ENCODE measurements around the gene C10orf105.
A peak's percentile ranks its signal among the peaks of the same experiment; 100 is the strongest.

C10orf105 gene

GRCh38 chr10:71715860-71716259 lies 3.7 kb downstream of the C10orf105 start:
- DNase-seq = no peak

DNA sequence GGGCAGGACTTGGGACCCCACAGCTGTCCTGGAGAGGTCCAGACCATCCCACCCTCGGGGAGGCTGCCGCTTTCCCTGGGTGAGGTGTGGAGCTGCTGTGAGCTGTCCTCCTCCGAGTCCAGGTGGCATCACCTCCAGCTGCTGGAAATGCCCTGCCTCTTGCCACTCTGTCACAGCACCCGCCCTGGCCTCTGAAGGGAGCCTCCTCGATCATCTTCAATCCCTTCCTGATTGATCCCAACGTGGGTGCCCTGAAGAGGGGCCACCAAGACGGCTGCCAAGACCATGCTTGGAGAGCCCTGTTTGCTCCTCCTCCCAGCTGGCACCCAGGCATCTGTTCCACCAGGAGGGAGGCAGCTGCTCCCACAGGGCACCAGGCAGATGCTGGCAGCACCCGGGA lies 4.6 kb downstream of the C10orf105 start:
- no peak for DNase-seq

DNA sequence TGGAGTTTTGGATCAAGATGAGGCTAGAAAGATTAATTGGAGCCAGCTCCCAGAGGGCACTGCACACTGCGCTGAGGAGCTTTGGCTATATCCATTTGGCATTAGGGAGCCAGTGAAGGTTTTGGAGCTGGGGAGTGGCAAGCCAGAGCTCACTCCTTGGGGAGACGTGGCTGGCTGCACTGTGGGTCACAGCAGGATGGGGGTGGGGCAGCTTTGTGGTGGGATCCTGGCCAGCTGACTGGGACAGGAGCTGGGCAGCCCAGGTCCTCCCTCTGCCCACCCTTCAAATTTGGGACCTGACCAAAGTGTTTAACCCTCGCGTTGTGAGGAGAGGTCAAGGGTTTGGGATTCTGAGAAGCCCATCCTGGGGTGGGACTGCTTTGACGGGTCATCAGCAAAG lies 5.0 kb downstream of the C10orf105 start:
- DNase-seq = no peak

DNA sequence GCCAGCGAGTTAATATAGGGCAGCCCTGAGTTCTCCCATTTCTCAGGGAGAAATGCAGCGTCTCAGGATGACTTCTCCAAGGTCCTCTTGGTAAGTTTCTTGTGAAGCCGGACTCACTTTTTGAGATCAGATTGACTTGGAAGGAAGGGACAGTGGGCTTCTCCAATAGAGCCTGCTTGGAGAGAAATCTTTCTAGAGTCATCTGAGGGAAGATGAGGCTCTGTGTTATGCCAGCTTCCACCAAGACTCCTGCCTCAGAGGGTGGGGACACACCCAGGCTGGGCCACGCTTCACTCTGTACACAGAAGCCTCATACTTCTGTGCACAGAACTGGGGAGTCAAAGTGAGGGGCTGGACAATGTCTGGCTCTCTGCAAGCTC lies 5.6 kb downstream of the C10orf105 start:
- no peak for DNase-seq

- no peak for DNase-seq
These were observed 6.2 kb downstream of the C10orf105 start for GRCh38 chr10:71713135-71714030.

- DNase-seq = peak; percentile 84
These were observed 6.9 kb downstream of the C10orf105 start for GRCh38 chr10:71712572-71713134.

- no peak for DNase-seq
These were observed 7.4 kb downstream of the C10orf105 start for GRCh38 chr10:71712170-71712569.

DNA sequence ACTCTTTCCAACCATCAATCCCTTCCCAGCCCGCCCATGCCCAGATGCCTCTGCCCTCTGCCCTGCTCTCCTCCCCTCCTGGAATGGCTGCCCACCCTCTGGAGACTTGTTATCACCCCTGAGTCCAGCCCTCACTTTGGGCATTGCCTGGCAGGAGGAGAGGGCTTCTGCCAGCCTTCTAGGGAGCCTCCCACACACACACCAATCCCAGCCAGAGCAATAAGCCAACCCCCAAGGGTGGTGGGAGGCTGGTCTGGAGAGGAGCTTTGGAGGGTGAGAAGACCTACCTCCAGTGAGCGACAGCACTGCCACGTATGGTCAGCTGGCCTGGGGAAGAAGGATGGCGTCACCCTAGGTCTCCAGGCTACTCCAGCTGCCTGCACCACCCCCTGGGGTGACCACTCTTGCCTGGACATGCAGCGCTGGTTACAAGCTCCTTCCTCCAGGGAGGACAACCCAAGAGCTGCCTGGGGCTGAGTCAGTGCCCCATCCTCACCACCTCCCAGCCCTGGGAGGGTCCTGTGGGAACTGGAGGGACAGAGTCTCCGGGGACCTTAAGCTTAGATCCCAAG lies 8.4 kb downstream of the C10orf105 start:
- no peak for DNase-seq

- no peak for DNase-seq
These were observed 9.1 kb downstream of the C10orf105 start for GRCh38 chr10:71710519-71710918.

GRCh38 chr10:71708897-71709882 lies 10.4 kb downstream of the C10orf105 start:
- no peak for DNase-seq

DNA sequence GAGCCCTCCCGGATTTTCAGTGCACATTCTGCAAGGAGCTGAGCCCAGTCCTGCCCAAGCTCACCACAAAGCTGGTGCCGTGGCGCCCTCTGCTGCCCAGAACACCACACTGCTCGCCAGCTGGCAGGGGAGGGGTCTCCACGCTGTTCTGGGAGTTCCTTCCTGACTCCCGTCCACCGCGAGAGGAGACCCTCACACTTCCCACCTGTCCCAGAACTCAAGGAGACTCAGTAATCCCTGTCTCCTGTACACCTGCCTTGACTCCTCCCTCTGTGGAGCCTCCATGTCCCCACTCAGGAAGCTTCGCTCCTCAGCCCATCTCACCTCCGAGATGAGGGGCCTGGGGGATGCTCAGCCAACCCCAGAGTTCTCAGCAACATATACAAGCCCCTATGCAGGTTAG lies 11.3 kb downstream of the C10orf105 start:
- peak; percentile 91 for DNase-seq

GRCh38 chr10:71707240-71707789 lies 12.3 kb downstream of the C10orf105 start:
- DNase-seq = no peak

- no peak for DNase-seq
These were observed 13.1 kb downstream of the C10orf105 start for GRCh38 chr10:71706216-71707121.

DNA sequence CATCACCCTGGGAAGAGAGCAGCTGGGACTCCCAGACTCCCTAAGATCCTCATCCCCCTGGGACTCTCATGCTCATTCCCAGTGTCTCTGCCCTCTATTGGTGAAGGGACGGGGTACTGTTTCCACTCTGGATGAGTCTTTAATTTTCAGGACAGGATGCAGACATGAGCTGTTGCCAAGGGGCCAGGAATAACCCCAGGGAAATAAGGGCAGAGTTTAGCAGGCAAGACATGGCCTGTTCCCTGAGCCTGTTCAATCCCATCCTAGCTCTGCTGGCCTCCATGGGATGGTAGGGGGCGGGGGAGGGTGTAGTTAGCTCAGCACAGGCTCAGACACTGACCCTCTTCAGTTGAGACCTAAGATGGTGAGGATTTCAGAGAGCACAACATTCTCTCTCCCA lies 14.0 kb downstream of the C10orf105 start:
- DNase-seq = no peak

DNA sequence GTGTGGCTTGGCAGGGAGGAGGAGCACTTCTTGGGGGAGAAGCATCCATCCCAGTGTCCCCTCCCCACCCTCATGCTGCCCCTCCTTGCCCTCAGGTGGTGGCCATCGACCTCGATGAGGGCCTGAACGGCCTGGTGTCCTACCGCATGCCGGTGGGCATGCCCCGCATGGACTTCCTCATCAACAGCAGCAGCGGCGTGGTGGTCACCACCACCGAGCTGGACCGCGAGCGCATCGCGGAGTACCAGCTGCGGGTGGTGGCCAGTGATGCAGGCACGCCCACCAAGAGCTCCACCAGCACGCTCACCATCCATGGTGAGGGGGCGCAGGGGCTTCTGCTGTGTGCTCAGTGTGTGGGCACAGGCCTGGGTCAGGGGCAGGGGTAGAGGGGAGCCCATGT lies 14.8 kb downstream of the C10orf105 start:
- DNase-seq = no peak

DNA sequence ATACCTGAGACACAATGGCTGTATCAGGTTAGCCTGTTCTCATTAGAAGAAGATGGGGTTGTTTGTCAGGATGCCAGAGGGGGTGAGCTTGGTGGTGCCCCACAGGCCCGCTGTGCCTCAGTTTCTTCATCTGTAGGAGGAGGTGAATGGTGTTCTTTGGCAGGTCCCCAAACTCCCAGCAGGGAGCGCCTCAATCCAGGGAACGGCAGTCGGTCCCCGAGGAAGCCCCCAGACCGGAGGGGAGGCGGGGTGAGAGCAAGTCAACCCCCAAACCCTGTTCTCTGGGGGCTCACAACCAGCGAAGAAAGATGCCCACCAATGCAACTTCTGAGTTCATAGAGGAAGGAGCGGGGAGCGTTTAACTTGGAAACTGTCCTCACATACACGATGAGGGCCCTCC lies 16.0 kb downstream of the C10orf105 start:
- DNase-seq = no peak

DNA sequence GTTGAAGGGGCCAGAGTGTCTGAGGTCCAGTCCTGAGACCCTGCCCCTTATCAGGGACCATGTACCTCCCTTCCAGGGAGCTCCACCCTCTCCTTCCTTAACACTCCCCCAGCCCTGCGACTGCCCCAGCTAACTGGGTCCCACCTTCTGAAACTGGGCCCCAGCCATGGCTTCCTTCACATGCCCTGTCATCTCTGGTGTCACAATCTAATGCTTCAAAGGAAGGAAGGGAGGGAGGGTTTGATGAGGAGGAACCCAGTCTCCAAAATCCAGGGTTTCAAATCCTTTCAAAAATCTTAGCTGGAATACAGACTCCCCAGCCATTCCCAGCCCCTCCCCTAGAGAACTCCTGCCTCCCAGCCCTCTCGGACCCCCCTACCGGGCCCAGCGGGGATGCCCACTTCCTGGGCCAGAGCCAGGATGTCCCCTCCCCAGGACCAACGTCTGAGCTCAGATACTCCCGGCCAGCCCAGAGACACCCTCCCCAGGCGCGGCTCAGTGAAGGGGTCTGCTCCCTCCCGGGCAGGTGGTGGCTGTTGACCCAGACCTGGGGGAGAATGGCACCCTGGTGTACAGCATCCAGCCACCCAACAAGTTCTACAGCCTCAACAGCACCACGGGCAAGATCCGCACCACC lies 18.0 kb downstream of the C10orf105 start:
- DNase-seq = no peak

GRCh38 chr10:71700731-71701368 lies 18.7 kb downstream of the C10orf105 start:
- no peak for DNase-seq

GRCh38 chr10:71698737-71699136 lies 20.8 kb downstream of the C10orf105 start:
- DNase-seq = no peak

GRCh38 chr10:71697938-71698709 lies 21.5 kb downstream of the C10orf105 start:
- peak; percentile 82 for DNase-seq
